Stomach (tissue), 9 donors: ENCODE measurements around the gene IMPG1. TPM values are rescaled to one million over a fixed set of nuclear protein-coding genes. Genes with fewer than 3 reads are reported as not detected.

Source experiments
- DNase-seq, 2 donors: peaks; one replicate each; pipeline versions ENCODE4 v3.0.0 to v3.0.0-alpha.2; 2013 to 2019
- H3K27ac ChIP-seq, 5 donors: fragments of 200-600 bp in 4 of 5; sonication (generic) in 4 of 5; one replicate each; pipeline ENCODE4 v1.5.1; 2013 to 2019; ENCODE audit warnings: mild to moderate bottlenecking in 1 of 5, moderate library complexity in 1 of 5
- H3K27me3 ChIP-seq, 3 donors: fragments of 200-600 bp; sonication (generic); one replicate each; pipeline ENCODE4 v1.5.1; 2017 to 2019; ENCODE audit warnings: mixed run types in 1 of 3
- H3K36me3 ChIP-seq, 4 donors: fragments of 200-600 bp; sonication (generic); 1 replicate in 3 of 4; 2 replicates in 1 of 4; pipeline ENCODE4 v1.5.1; 2016 to 2019
- H3K4me1 ChIP-seq, 4 donors: fragments of 200-600 bp; sonication (generic); one replicate each; pipeline ENCODE4 v1.5.1; 2016 to 2019
- H3K4me3 ChIP-seq, 4 donors: fragments of 200-600 bp; sonication (generic) in 3 of 4; one replicate each; pipeline ENCODE4 v1.5.1; 2016 to 2019; ENCODE audit warnings: mild to moderate bottlenecking in 1 of 4
- H3K9me3 ChIP-seq, 4 donors: fragments of 200-600 bp; sonication (generic); one replicate each; pipeline ENCODE4 v1.5.1; 2016 to 2019
- CTCF ChIP-seq, 7 experiments: fragments of 450-650 bp in 4 of 7; fragments of 200-600 bp in 3 of 7; sonication (generic) in 3 of 7; IDR thresholded peaks; one replicate each; pipeline ENCODE4 v1.5.1; 2016 to 2019; ENCODE audit warnings: antibody characterized with exemption in 7 of 7, control low read depth in 2 of 7, mild to moderate bottlenecking in 1 of 7
- EP300 ChIP-seq: sonication (generic); formaldehyde crosslinking; IDR thresholded peaks from one replicate; pipeline ENCODE4 v1.6.1; 2017; ENCODE audit warnings: antibody characterized with exemption
- POLR2A ChIP-seq, 4 donors: fragments of 450-650 bp; IDR thresholded peaks; one replicate each; pipeline ENCODE4 v1.6.1; 2016; ENCODE audit warnings: antibody characterized with exemption in 4 of 4, control low read depth in 2 of 4, mild to moderate bottlenecking in 1 of 4, moderate library complexity in 1 of 4
- POLR2AphosphoS5 ChIP-seq, 3 donors: sonication (generic); formaldehyde crosslinking; IDR thresholded peaks; one replicate each; pipeline ENCODE4 v1.6.1; 2016; ENCODE audit warnings: antibody characterized with exemption in 3 of 3
- WGBS, 5 donors: extraction: QIAGEN DNeasy Blood & Tissue Kit in 3 of 5; methylation state at CpG; one replicate each; pipeline versions ENCODE4 v1.1.5 to v1.1.7; 2013 to 2018; 5-methylcytosine and 5-hydroxymethylcytosine counted together
- intact Hi-C: fragments of 100-400 bp; cut with DNase I; formaldehyde crosslinking; loops from one replicate; pipeline ENCODE4 v1.15.1; 2023; ENCODE audit warnings: low total_unique reads
- polyA plus RNA-seq, 3 donors: library from polyadenylated mRNA; stranded (reverse); fragments of 200-250 nt; gene quantifications; one replicate each; pipeline ENCODE4 v1.2.3, GENCODE V29; 2013
- total RNA-seq, 5 donors: library from RNA; depleted of rRNA; stranded (reverse); fragments of >200 nt; gene quantifications; one replicate each; pipeline versions ENCODE4 v1.1.0 to v1.2.3, GENCODE V29; 2014 to 2016
- donor health status: healthy with polysubstance abuse.
- donor health status: Bipolar disorder and iron deficiency.
- donor health status: healthy.

IMPG1 gene
- total and polyA plus RNA-seq, 8 donors, result not detected

DNA sequence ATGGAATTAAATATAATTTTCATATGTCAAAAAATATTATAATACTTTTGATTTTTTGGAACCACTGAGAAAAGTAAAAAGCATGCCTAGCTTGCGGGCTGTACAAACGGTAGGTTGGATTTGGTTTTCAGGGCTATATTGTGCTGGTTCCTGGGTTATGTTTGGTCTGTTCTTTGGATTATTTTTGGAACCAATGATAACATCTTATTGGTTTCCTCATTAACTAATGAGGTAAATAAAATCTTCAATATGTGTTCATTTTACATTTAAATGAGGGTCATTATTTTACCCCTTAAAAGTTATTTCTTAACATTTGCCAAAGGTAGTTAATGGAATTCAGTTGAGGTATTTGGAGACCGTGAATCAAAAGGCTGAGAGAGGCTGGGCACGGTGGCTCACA, 96.6 kb downstream of the IMPG1 start:
- Histone ChIP-seq H3K27ac (no peak overlapping the region), H3K4me3 (no peak overlapping the region), H3K9me3 (no peaks in the 10 kb centered on the region), H3K27me3 (no peaks in the 10 kb centered on the region), H3K4me1 (no peaks in the 10 kb centered on the region), H3K36me3 (no peaks in the 10 kb centered on the region)
- intact Hi-C loops, result no loop called here
- 91 to 97% (median 96%) methylated on average over 4 of the region's 4 CpGs for WGBS, 5 donors
- TF ChIP-seq POLR2A (IDR thresholded peaks at IDR 0.05) (no peak), EP300 (no peak), POLR2AphosphoS5 (IDR thresholded peaks at IDR 0.05) (no peak)
- DNase-seq, result no peak

- DNase-seq, result no peak
- no peak for TF ChIP-seq POLR2A (IDR thresholded peaks at IDR 0.05)
- no peak for TF ChIP-seq EP300
- TF ChIP-seq POLR2AphosphoS5 (IDR thresholded peaks at IDR 0.05), result no peak
- no peak for TF ChIP-seq CTCF (IDR thresholded peaks at IDR 0.05)
- intact Hi-C loops, result no loop called here
- Histone ChIP-seq H3K36me3 (no peaks in the 10 kb centered on the region), H3K9me3 (no peaks in the 10 kb centered on the region), H3K4me3 (no peak overlapping the region), H3K27me3 (no peaks in the 10 kb centered on the region), H3K27ac (no peak overlapping the region), H3K4me1 (no peaks in the 10 kb centered on the region)
- WGBS, 5 donors, result 60 to 66% (median 65%) methylated on average over 2 of the region's 2 CpGs
Observed at GRCh38 chr6:75970093-75970492, 102.4 kb downstream of the IMPG1 start.

- no peak overlapping the region for H3K27ac ChIP-seq
- no peak overlapping the region for H3K4me3 ChIP-seq
- no peak for DNase-seq
- intact Hi-C loops, result no loop called here
- TF ChIP-seq POLR2A (IDR thresholded peaks at IDR 0.05), result no peak
- no peak for TF ChIP-seq EP300
- no peak for TF ChIP-seq CTCF (IDR thresholded peaks at IDR 0.05)
- TF ChIP-seq POLR2AphosphoS5 (IDR thresholded peaks at IDR 0.05), result no peak
- H3K27me3 ChIP-seq, result no peaks in the 10 kb centered on the region
- H3K4me1 ChIP-seq, result no peaks in the 10 kb centered on the region
- no peaks in the 10 kb centered on the region for H3K36me3 ChIP-seq
- H3K9me3 ChIP-seq, result no peaks in the 10 kb centered on the region
Observed at GRCh38 chr6:75968143-75968542, 104.3 kb downstream of the IMPG1 start.

GRCh38 chr6:75963569-75963968, 108.9 kb downstream of the IMPG1 start:
- Histone ChIP-seq H3K4me3 (no peak overlapping the region), H3K4me1 (no peaks in the 10 kb centered on the region), H3K27me3 (peaks cover 0 to 10% (median 0%) of the 10 kb centered on the region in 3 donors), H3K36me3 (no peaks in the 10 kb centered on the region), H3K27ac (no peak overlapping the region), H3K9me3 (peaks cover 0 to 5% (median 2%) of the 10 kb centered on the region in 4 donors)
- WGBS, 5 donors, result 83 to 98% (median 91%) methylated on average over 1 of the region's 1 CpG
- intact Hi-C loops, result no loop called here
- DNase-seq, result no peak
- TF ChIP-seq POLR2AphosphoS5 (IDR thresholded peaks at IDR 0.05), result no peak

GRCh38 chr6:75952128-75952527, 120.3 kb downstream of the IMPG1 start:
- no peaks in the 10 kb centered on the region for H3K36me3 ChIP-seq
- TF ChIP-seq CTCF (IDR thresholded peaks at IDR 0.05) (no peak), EP300 (no peak), POLR2AphosphoS5 (IDR thresholded peaks at IDR 0.05) (no peak), POLR2A (IDR thresholded peaks at IDR 0.05) (no peak)
- WGBS, 5 donors, result 55 to 72% (median 59%) methylated on average over 3 of the region's 3 CpGs
- no peaks in the 10 kb centered on the region for H3K9me3 ChIP-seq
- intact Hi-C loops, result no loop called here
- no peaks in the 10 kb centered on the region for H3K4me1 ChIP-seq
- H3K4me3 ChIP-seq, result no peak overlapping the region
- H3K27ac ChIP-seq, result no peak overlapping the region
- no peak for DNase-seq
- H3K27me3 ChIP-seq, result peaks cover 0 to 5% (median 0%) of the 10 kb centered on the region in 3 donors
